Measurements from ENCODE around the gene CAMTA1. TPM values are rescaled to one million over a fixed set of nuclear protein-coding genes. Genes with fewer than 3 reads are reported as not detected.

Gene CAMTA1
- total RNA-seq, 1 experiment from 2014 or later = 82.2 TPM

- CTCF ChIA-PET = no interaction called here
- no peak overlapping the region for H3K27ac ChIP-seq (ENCODE audit: low read length)
- TF ChIP-seq CTCF (IDR thresholded peaks at IDR 0.05) = no peak
- TF ChIP-seq SIN3A (IDR thresholded peaks at IDR 0.05; ENCODE audit: borderline replicate concordance, insufficient read depth, low read depth, low read length) = no peak
- no peak for TF ChIP-seq REST (IDR thresholded peaks at IDR 0.05; ENCODE audit: insufficient read depth in 1 of 2, low read depth in 2 of 2, low read length in 1 of 2)
- TF ChIP-seq POLR2AphosphoS5 (IDR thresholded peaks at IDR 0.05; ENCODE audit: low read depth, low read length) = no peak
- no peak for TF ChIP-seq TCF7L2 (IDR thresholded peaks at IDR 0.05; ENCODE audit: low read depth, low read length)
- no peaks in the 10 kb centered on the region for H3K36me3 ChIP-seq (ENCODE audit: control insufficient read depth, insufficient read depth, low read length)
- no peaks in the 10 kb centered on the region for H3K27me3 ChIP-seq (ENCODE audit: control insufficient read depth, insufficient read depth, low read length)
- DNase-seq (ENCODE audit: low read depth, low spot score) (no peak), ATAC-seq (no peak)
- no peaks in the 10 kb centered on the region for H3K4me1 ChIP-seq (ENCODE audit: control insufficient read depth, insufficient read depth, low read length)
- intact Hi-C loops (cut with micrococcal nuclease; ENCODE audit: unreplicated experiment) (no loop called here), in situ Hi-C loops (cut with HindIII; ENCODE audit: low pct_unique_long_range_greater_than_20kb, low sequenced_read_pairs) (no loop called here)
- no peak overlapping the region for H3K4me3 ChIP-seq (ENCODE audit: low read depth in 2 of 2, low read length in 2 of 2)
- no peaks in the 10 kb centered on the region for H3K9me3 ChIP-seq (ENCODE audit: control insufficient read depth, insufficient read depth, low read depth, low read length)
- POLR2A ChIA-PET = no interaction called here
- no TSS peak for BruUV-seq (replicated peaks)
These were observed 333.9 kb downstream of the CAMTA1 start for GRCh38 chr1:7119156-7119555.

GRCh38 chr1:7120863-7121621 is 335.8 kb downstream of the CAMTA1 start:
- Histone ChIP-seq H3K27ac (ENCODE audit: low read length) (no peak overlapping the region), H3K9me3 (ENCODE audit: control insufficient read depth, insufficient read depth, low read depth, low read length) (no peaks in the 10 kb centered on the region), H3K4me3 (ENCODE audit: low read depth in 2 of 2, low read length in 2 of 2) (no peak overlapping the region), H3K27me3 (ENCODE audit: control insufficient read depth, insufficient read depth, low read length) (no peaks in the 10 kb centered on the region), H3K4me1 (ENCODE audit: control insufficient read depth, insufficient read depth, low read length) (no peaks in the 10 kb centered on the region), H3K36me3 (ENCODE audit: control insufficient read depth, insufficient read depth, low read length) (no peaks in the 10 kb centered on the region)
- ATAC-seq = no peak
- in situ Hi-C loops (cut with HindIII; ENCODE audit: low pct_unique_long_range_greater_than_20kb, low sequenced_read_pairs) = no loop called here
- intact Hi-C loops (cut with micrococcal nuclease; ENCODE audit: unreplicated experiment) = no loop called here
- TF ChIP-seq CTCF (IDR thresholded peaks at IDR 0.05) = no peak; the same call in 1 of the 2 replicates
- no peak for TF ChIP-seq POLR2AphosphoS5 (IDR thresholded peaks at IDR 0.05; ENCODE audit: low read depth, low read length)
- no peak for TF ChIP-seq REST (IDR thresholded peaks at IDR 0.05; ENCODE audit: insufficient read depth in 1 of 2, low read depth in 2 of 2, low read length in 1 of 2)
- no peak for TF ChIP-seq SIN3A (IDR thresholded peaks at IDR 0.05; ENCODE audit: borderline replicate concordance, insufficient read depth, low read depth, low read length)
- no peak for TF ChIP-seq TCF7L2 (IDR thresholded peaks at IDR 0.05; ENCODE audit: low read depth, low read length)
- DNase-seq (ENCODE audit: low read depth, low spot score) = no peak
- CTCF ChIA-PET = interaction anchor here (1.1 to 1.2 kb wide), 2 partner anchors 11 to 79 kb away, joined by 3 to 4 read pairs; no protein-coding TSS in a partner anchor
- POLR2A ChIA-PET = interaction anchor here (1.0 kb wide), 1 partner anchor 51 kb away, joined by 3 read pairs; no protein-coding TSS in a partner anchor
- BruUV-seq (replicated peaks) = no TSS peak
